Measurements from ENCODE around the gene HMCN2.

DNA sequence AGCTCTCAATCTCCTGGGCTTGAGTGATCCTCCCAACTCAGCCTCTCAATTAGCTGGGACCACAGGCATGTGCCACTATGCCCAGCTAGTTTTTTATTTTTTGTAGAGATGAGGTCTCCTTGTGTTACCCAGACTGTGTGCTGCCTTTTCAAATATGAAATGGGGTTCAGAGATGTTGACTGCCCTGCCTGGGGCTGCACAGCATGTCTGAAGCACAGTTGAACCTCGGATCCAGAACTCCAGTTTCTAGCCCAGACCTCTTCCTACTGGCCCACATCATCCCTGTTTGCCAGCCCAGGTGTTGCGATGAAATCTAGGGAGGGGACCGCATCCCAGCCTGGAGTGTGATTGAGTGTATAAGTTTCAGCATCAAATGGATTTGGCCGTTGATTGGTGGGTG, 69.4 kb downstream of the HMCN2 start:
- TF ChIP-seq, protein P1, sequence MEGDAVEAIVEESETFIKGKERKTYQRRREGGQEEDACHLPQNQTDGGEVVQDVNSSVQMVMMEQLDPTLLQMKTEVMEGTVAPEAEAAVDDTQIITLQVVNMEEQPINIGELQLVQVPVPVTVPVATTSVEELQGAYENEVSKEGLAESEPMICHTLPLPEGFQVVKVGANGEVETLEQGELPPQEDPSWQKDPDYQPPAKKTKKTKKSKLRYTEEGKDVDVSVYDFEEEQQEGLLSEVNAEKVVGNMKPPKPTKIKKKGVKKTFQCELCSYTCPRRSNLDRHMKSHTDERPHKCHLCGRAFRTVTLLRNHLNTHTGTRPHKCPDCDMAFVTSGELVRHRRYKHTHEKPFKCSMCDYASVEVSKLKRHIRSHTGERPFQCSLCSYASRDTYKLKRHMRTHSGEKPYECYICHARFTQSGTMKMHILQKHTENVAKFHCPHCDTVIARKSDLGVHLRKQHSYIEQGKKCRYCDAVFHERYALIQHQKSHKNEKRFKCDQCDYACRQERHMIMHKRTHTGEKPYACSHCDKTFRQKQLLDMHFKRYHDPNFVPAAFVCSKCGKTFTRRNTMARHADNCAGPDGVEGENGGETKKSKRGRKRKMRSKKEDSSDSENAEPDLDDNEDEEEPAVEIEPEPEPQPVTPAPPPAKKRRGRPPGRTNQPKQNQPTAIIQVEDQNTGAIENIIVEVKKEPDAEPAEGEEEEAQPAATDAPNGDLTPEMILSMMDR (conservative IDR thresholded peaks at IDR 0.05): no peak
- no peak for TF ChIP-seq ZFX (IDR thresholded peaks at IDR 0.05)
